ENCODE data around the gene CCL8.

- no peak for TF ChIP-seq YY1 (IDR thresholded peaks at IDR 0.05; ENCODE audit: insufficient read depth, insufficient read length)
- no peak for TF ChIP-seq ZNF274 (IDR thresholded peaks at IDR 0.05; ENCODE audit: low read depth, low read length)
Measured at GRCh38 chr17:34301986-34302385, 17.2 kb upstream of the CCL8 start.

All from NT2/D1 (cell line).